H9 (cell line): ENCODE data around the gene SLC38A9. TPM values are rescaled to one million over a fixed set of nuclear protein-coding genes. Genes with fewer than 3 reads are reported as not detected.

ENCODE experiments used
- DNase-seq: peaks from one replicate; pipeline ENCODE4 v3.0.0-alpha.2; 2017
- H2AFZ ChIP-seq: one replicate; pipeline ENCODE4 v1.6.1; 2013; ENCODE audit warnings: mild to moderate bottlenecking, low read length, control low read depth, moderate library complexity
- H2AK5ac ChIP-seq: 2 replicates; pipeline ENCODE4 v1.6.1; 2013; ENCODE audit warnings: low read length, control low read depth, mixed read lengths; ENCODE audit not compliant: insufficient read length
- H2BK120ac ChIP-seq: one replicate; pipeline ENCODE4 v1.6.1; 2013; ENCODE audit warnings: low read depth, mild to moderate bottlenecking, low read length, control low read depth, inconsistent platforms; ENCODE audit not compliant: poor library complexity, severe bottlenecking
- H2BK12ac ChIP-seq: 2 replicates; pipeline ENCODE4 v1.6.1; 2013; ENCODE audit warnings: low read length, control low read depth, mixed read lengths, low read depth; ENCODE audit not compliant: insufficient read length
- H2BK15ac ChIP-seq: 2 replicates; pipeline ENCODE4 v1.6.1; 2013; ENCODE audit warnings: low read depth, low read length, control low read depth
- H2BK20ac ChIP-seq: one replicate; pipeline ENCODE4 v1.6.1; 2013; ENCODE audit warnings: low read depth, mild to moderate bottlenecking, low read length, control low read depth, inconsistent platforms; ENCODE audit not compliant: poor library complexity, severe bottlenecking
- H2BK5ac ChIP-seq: 2 replicates; pipeline ENCODE4 v1.6.1; 2013; ENCODE audit warnings: low read length, control low read depth, mixed read lengths; ENCODE audit not compliant: insufficient read length
- H3K14ac ChIP-seq: 2 replicates; pipeline ENCODE4 v1.6.1; 2013; ENCODE audit warnings: low read length, control low read depth; ENCODE audit not compliant: insufficient read depth
- H3K18ac ChIP-seq: 2 replicates; pipeline ENCODE4 v1.6.1; 2013; ENCODE audit warnings: low read depth, mild to moderate bottlenecking, mixed read lengths, low read length, control low read depth; ENCODE audit not compliant: insufficient read length
- H3K23ac ChIP-seq: 2 replicates; pipeline ENCODE4 v1.6.1; 2013; ENCODE audit warnings: low read length, control low read depth, mixed read lengths, low read depth; ENCODE audit not compliant: insufficient read length
- H3K23me2 ChIP-seq: 2 replicates; pipeline ENCODE4 v1.6.1; 2013; ENCODE audit warnings: low read depth, mild to moderate bottlenecking, mixed read lengths, low read length, control low read depth; ENCODE audit not compliant: insufficient read length, poor library complexity, severe bottlenecking
- H3K27ac ChIP-seq: 2 replicates; pipeline ENCODE4 v1.5.1; 2013; ENCODE audit warnings: low read length, control low read depth, mixed read lengths, low read depth; ENCODE audit not compliant: insufficient read length
- H3K27me3 ChIP-seq: 2 replicates; pipeline ENCODE4 v1.6.1; 2013; ENCODE audit warnings: low read length, control low read depth, inconsistent platforms; ENCODE audit not compliant: insufficient read depth
- H3K4ac ChIP-seq: 2 replicates; pipeline ENCODE4 v1.6.1; 2013; ENCODE audit warnings: low read depth, mild to moderate bottlenecking, control low read depth, inconsistent platforms, low read length, moderate library complexity
- H3K4me1 ChIP-seq: 2 replicates; pipeline ENCODE4 v1.6.1; 2013; ENCODE audit warnings: low read length, control low read depth, inconsistent platforms; ENCODE audit not compliant: insufficient read depth
- H3K4me2 ChIP-seq: 2 replicates; pipeline ENCODE4 v1.6.1; 2013; ENCODE audit warnings: low read length, control low read depth, mixed read lengths; ENCODE audit not compliant: insufficient read length, insufficient read depth
- H3K56ac ChIP-seq: 2 replicates; pipeline ENCODE4 v1.6.1; 2013; ENCODE audit warnings: low read depth, mild to moderate bottlenecking, mixed read lengths, low read length, control low read depth; ENCODE audit not compliant: insufficient read length
- H3K79me1 ChIP-seq: 2 replicates; pipeline ENCODE4 v1.6.1; 2013; ENCODE audit warnings: low read depth, mild to moderate bottlenecking, moderate library complexity, low read length, control low read depth, inconsistent platforms; ENCODE audit not compliant: insufficient read depth, poor library complexity, severe bottlenecking
- H3K79me2 ChIP-seq: 2 replicates; pipeline ENCODE4 v1.6.1; 2013; ENCODE audit warnings: low read length, control low read depth, inconsistent platforms; ENCODE audit not compliant: insufficient read depth
- H3K9ac ChIP-seq: 2 replicates; pipeline ENCODE4 v1.6.1; 2013; ENCODE audit warnings: low read length, control low read depth, mixed read lengths; ENCODE audit not compliant: insufficient read length; ENCODE audit errors: extremely low read depth
- H3K9me3 ChIP-seq: one replicate; pipeline ENCODE4 v1.6.1; 2013; ENCODE audit warnings: low read depth, low read length, inconsistent platforms; ENCODE audit not compliant: control insufficient read depth
- H3T11ph ChIP-seq: one replicate; pipeline ENCODE4 v1.6.1; 2013; ENCODE audit warnings: mild to moderate bottlenecking, low read length, control low read depth, inconsistent platforms
- H4K20me1 ChIP-seq: one replicate; pipeline ENCODE4 v1.6.1; 2013; ENCODE audit not compliant: control insufficient read depth, insufficient read length, insufficient read depth
- H4K5ac ChIP-seq: 2 replicates; pipeline ENCODE4 v1.6.1; 2013; ENCODE audit warnings: low read depth, mild to moderate bottlenecking, mixed read lengths, low read length, control low read depth; ENCODE audit not compliant: insufficient read length
- H4K8ac ChIP-seq: replicated peaks from 2 replicates; pipeline ENCODE4 v1.6.1; 2013; ENCODE audit warnings: low read length, control low read depth, mixed read lengths, low read depth; ENCODE audit not compliant: insufficient read length
- H4K91ac ChIP-seq: 2 replicates; pipeline ENCODE4 v1.6.1; 2013; ENCODE audit warnings: low read depth, mild to moderate bottlenecking, moderate library complexity, mixed read lengths, low read length, control low read depth; ENCODE audit not compliant: insufficient read length
- H3K27ac Mint-ChIP-seq, 3 experiments: 2 replicates in 2 of 3; 3 replicates in 1 of 3; pipeline ENCODE4 v1.8.0; 2020 to 2021; ENCODE audit warnings: mixed read lengths in 3 of 3, mild to moderate bottlenecking in 1 of 3, moderate library complexity in 1 of 3
- H3K27me3 Mint-ChIP-seq: 2 replicates; pipeline ENCODE4 v1.8.0; 2021; ENCODE audit warnings: low read depth, mild to moderate bottlenecking, moderate library complexity, mixed read lengths
- H3K36me3 Mint-ChIP-seq, 3 experiments: 2 replicates in 2 of 3; 3 replicates in 1 of 3; pipeline ENCODE4 v1.8.0; 2020 to 2021; ENCODE audit warnings: low read depth in 3 of 3, mixed read lengths in 3 of 3; ENCODE audit not compliant: insufficient read depth in 1 of 3
- H3K4me1 Mint-ChIP-seq, 2 experiments: 2 replicates each; pipeline ENCODE4 v1.8.0; 2020; ENCODE audit warnings: mixed read lengths in 2 of 2
- H3K4me3 Mint-ChIP-seq, 2 experiments: 2 replicates in 1 of 2; 3 replicates in 1 of 2; pipeline ENCODE4 v1.8.0; 2020 to 2021; ENCODE audit warnings: mild to moderate bottlenecking in 2 of 2, mixed read lengths in 2 of 2, moderate library complexity in 1 of 2
- H3K9me3 Mint-ChIP-seq, 2 experiments: 2 replicates in 1 of 2; 3 replicates in 1 of 2; pipeline ENCODE4 v1.8.0; 2020; ENCODE audit warnings: mild to moderate bottlenecking in 2 of 2, mixed read lengths in 2 of 2, moderate library complexity in 1 of 2
- CTCF ChIP-seq: fragments of 200-600 bp; sonication (generic); conservative IDR thresholded peaks from 3 replicates; pipeline ENCODE4 v1.8.0; 2021; ENCODE audit warnings: antibody characterized with exemption, mild to moderate bottlenecking
- WGBS: extraction: QIAGEN DNeasy Blood & Tissue Kit; methylation state at CpG from one replicate; pipeline ENCODE4 v1.1.7; 2013; ENCODE audit warnings: missing lambda C conversion rate, low lambda C conversion rate, mixed read lengths; ENCODE audit not compliant: insufficient read length; ENCODE audit errors: extremely low coverage; 5-methylcytosine and 5-hydroxymethylcytosine counted together
- total RNA-seq: library from RNA; stranded (reverse); gene quantifications from 2 replicates; pipeline ENCODE4 v1.2.1, GENCODE V29; 2021

Gene SLC38A9
- total RNA-seq, 1 experiment from 2014 or later: 48.5 TPM

DNA sequence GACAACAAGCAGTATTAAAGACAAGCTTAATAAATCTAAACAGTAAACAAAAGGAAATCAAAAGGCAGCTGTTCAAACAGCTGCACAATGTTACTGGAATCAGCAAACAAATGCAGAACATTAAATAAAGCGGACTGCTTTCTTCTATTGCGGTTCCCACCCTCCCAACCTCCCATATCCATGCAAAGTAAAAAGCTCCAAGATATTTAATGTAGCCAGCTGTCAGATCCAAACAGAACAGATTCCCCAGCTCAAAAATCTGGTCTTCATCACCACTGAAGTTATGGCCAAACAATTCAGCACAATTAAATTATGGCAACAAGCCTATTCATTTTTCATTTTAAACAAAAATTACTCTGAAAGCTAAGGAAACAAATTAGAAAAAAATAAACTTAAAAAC lies 75.9 kb downstream of the SLC38A9 start:
- peaks cover 22 to 33% of the 10 kb centered on the region in 2 experiments for H3K4me1 Mint-ChIP-seq
- no peak overlapping the region for H4K8ac ChIP-seq
- no peaks in the 10 kb centered on the region for H3K9me3 ChIP-seq
- no peak for DNase-seq
- H2BK15ac ChIP-seq: no peak overlapping the region
- H4K5ac ChIP-seq: no peak overlapping the region
- no peaks in the 10 kb centered on the region for H3K27me3 Mint-ChIP-seq
- no CpG with 5 or more reads among the region's 2 CpGs for WGBS
- H3K9me3 Mint-ChIP-seq: no peaks in the 10 kb centered on the region
- H3K36me3 Mint-ChIP-seq: peaks cover 7 to 14% (median 13%) of the 10 kb centered on the region in 3 experiments; a peak in 6 of 7 replicates
- no peaks in the 10 kb centered on the region for H3K23me2 ChIP-seq
- H3K27ac Mint-ChIP-seq: no peak overlapping the region; a peak in 1 of 7 replicates
- H4K20me1 ChIP-seq: no peaks in the 10 kb centered on the region
- H2AFZ ChIP-seq: no peak overlapping the region
- no peak overlapping the region for H2BK120ac ChIP-seq
- H2AK5ac ChIP-seq: no peak overlapping the region
- no peak overlapping the region for H3K14ac ChIP-seq
- H2BK5ac ChIP-seq: no peak overlapping the region
- no peak overlapping the region for H3K18ac ChIP-seq
- TF ChIP-seq CTCF: no peak
- no peak overlapping the region for H3T11ph ChIP-seq
- H3K27ac ChIP-seq: no peak overlapping the region
- no peak overlapping the region for H3K4me2 ChIP-seq
- H3K4me1 ChIP-seq: peaks cover 3% of the 10 kb centered on the region; the same call in 1 of the 2 replicates
- no peak overlapping the region for H3K4ac ChIP-seq
- H4K91ac ChIP-seq: no peak overlapping the region
- no peaks in the 10 kb centered on the region for H3K27me3 ChIP-seq
- no peak overlapping the region for H3K23ac ChIP-seq
- H3K79me1 ChIP-seq: no peaks in the 10 kb centered on the region
- no peaks in the 10 kb centered on the region for H3K79me2 ChIP-seq
- no peak overlapping the region for H3K4me3 Mint-ChIP-seq
- H3K56ac ChIP-seq: no peak overlapping the region
- no peak overlapping the region for H2BK20ac ChIP-seq
- H3K9ac ChIP-seq: no peak overlapping the region
- no peak overlapping the region for H2BK12ac ChIP-seq
